HG03469 (cell line): ENCODE results near the gene FAM83F.
"Not testable (repeated sequence)": the region's sequence is repeated elsewhere in the genome, so short reads cannot be mapped to it uniquely, and the experiment has no call there.

Experiments used
- ATAC-seq: cut with Tn5 transposase; IDR thresholded peaks from one replicate; pipeline ENCODE4 v1.9.1; 2021; ENCODE audit warnings: mild to moderate bottlenecking, moderate library complexity, moderate number of reproducible peaks; ENCODE audit not compliant: unreplicated experiment

The FAM83F gene

DNA sequence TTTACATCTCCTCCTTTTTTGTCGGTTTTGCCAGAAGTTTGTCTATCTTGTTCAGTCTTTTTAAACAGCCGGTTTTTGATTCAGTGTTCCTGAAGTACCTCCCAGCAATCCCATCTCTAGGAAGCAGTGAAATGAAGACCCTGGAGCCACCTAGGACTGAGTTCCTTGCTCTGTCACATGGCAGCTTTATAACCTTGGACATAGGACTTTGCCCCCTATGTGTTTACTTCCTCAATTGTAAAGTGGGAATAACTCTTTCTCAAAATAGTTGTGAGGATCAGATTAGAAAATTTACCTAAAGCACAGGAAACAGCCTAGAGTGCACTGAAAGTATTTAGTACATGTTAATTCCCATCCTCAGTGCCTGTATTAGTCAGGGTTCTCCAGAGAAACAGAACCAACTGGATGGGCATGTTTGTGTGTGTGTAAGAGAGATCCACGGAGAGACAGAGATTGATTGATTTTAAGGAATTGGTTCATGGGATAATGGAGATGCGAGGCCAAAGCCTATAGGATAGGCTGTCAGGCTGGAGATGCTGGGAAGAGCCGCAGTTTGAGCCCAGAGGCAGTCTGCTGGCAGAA, 20.0 kb downstream of the FAM83F start:
- ATAC-seq = no peak

DNA sequence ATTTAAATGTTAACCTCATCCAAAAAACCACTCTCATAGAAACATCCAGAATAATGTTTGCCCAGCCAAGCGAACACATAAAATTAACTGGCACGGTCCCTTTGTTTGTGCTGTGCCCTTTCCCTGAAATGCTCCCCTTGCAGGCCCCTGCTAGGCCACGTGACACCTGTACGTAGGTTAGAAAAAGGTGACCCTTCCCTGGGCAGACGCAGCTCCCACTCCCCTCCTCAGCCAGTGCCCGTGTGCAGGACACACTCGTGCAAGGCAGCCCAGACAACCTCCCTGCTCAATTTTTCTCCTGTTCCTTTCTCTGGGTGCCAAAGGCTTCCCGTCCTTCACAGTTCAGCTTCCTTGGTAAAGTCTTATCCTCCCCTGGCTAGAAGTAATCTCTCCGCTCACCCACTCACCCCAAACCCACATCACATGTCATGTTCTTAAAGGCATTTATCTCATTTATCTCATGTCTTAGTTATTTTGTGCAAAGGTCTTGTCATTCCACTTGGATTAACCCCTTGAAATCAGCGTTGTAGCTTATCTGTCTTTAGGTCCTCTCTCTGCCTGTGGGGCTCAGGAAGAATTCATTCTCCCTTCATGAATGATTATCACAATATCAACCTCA, 20.7 kb downstream of the FAM83F start:
- no peak for ATAC-seq

DNA sequence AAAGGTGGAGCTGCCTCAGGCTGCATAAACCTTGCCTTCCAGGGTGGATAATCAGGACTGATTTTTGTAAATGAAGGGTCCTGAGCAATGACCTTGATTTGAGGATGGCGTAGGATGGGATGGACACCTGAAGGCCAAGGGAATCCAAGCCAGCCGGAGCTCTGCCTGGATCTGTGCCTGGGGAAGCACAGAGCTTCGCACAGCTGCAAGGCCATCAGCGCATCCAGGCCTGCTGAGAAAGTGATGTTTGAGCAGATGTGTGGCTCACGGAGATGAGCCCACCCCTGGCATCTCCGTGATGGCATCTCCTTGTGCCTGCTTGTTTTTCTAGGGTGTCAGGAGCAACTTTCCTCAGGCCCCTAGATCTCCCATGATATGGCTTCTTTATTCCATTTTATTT, 23.3 kb downstream of the FAM83F start:
- ATAC-seq = no peak

DNA sequence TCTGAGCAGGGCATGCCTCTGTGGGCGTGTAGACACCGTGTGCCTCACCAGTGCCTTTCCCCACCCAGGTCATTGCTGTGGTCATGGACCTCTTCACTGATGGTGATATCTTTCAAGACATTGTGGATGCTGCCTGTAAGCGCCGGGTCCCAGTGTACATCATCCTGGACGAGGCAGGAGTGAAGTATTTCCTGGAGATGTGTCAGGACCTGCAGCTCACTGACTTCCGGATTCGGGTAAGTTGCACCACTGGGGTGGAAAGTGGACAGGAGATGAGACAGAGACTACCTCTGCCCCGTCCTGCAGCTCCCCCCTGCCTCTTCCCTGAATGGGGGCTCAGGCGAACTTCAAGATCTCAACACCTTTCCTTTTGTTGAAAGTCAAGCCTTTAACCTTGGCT, 24.3 kb downstream of the FAM83F start:
- ATAC-seq = no peak

DNA sequence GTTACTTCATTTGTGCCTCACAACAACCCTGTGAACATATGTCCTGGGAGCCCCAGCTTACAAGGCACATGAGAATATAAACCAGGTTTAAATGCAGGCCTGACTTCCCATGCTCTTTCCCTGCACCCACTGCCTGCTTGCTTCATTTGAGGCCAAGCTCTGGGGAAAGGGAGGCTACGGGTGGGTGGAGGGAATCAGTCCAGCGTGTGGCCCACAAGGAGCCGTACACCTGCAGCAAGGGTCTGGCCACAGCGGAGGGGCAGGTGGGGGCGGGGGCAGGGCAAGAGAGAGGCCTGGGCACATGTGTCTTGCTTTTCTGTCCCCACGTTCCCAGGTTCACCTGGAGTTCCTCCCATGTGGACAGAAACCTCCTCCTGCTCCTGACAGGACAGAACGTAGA, 26.2 kb downstream of the FAM83F start:
- ATAC-seq = no peak

DNA sequence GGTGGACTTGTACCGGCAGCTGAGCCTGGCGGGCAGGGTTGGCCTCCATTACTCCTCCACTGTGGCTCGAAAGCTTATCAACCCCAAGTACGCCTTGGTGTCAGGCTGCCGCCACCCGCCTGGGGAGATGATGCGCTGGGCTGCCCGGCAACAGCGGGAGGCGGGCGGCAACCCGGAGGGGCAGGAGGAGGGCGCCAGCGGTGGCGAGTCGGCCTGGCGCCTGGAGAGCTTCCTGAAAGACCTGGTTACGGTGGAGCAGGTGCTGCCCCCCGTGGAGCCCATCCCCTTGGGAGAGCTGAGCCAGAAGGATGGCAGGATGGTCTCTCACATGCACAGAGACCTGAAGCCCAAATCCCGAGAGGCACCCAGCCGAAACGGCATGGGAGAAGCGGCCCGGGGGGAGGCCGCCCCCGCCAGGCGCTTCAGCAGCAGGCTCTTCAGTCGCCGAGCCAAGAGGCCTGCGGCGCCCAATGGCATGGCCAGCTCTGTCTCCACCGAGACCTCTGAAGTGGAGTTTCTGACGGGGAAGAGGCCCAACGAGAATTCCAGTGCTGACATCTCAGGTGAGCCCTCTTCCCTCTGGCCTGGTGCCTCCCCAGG, 26.7 kb downstream of the FAM83F start:
- ATAC-seq = no peak

DNA sequence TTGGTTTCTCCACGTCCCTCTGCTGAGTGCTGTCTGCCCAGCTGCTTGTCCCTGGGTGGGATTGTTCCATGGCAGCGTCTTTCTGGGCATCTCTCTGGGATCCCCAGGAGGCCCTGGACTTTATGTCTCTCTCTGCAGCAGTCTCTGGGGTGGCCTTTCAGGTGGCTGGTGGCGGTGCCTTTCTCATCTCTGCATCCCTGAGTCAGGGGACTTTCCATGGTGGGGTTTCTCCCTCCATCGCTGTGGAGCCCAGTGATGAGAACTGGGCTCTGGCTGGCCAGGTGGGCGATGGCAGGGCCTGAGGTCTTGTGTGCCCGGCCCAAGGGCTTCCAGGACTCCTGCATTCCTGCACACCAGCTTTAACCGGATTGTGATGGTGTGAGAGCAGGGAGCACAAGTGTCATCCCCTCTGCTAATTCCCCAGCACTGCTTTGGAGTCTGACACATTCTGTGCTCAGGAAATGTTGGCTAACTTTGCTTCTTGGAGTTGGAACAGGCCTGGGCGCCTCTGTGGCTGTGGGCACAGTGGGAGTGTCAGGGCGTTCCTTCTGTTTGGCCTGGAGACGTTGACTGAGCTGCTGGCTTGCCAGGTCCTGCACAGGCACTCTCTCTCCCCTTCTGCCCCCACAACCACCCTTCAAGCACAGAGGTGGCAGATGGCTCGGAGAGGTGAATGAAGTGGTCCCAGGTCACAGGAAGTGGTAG, 27.9 kb downstream of the FAM83F start:
- ATAC-seq = no peak

DNA sequence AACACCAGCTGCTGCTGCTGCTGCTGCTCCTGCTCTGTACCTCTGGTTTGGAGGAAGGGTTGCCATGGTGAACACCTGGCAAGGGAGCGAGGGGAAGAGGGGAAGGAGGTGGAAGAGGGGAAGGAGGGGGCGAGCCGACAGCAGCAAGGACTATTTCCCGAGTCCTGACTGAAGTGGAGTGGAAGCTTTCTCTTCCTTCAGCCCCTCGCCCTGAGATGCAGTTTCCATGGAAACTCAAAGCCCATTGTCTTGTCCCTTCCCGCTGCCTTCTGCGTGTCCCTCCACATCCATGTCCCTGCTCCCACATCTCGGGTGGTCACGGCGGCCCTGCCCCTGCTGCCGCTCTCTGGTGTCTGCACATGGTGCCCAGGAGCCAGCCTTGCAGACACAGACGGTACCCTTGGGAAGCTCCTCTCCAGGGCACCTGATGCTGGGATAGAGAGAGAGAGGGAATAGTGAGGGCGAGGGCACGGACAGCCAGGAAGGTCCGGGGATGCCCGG, 28.6 kb downstream of the FAM83F start:
- ATAC-seq = no peak

DNA sequence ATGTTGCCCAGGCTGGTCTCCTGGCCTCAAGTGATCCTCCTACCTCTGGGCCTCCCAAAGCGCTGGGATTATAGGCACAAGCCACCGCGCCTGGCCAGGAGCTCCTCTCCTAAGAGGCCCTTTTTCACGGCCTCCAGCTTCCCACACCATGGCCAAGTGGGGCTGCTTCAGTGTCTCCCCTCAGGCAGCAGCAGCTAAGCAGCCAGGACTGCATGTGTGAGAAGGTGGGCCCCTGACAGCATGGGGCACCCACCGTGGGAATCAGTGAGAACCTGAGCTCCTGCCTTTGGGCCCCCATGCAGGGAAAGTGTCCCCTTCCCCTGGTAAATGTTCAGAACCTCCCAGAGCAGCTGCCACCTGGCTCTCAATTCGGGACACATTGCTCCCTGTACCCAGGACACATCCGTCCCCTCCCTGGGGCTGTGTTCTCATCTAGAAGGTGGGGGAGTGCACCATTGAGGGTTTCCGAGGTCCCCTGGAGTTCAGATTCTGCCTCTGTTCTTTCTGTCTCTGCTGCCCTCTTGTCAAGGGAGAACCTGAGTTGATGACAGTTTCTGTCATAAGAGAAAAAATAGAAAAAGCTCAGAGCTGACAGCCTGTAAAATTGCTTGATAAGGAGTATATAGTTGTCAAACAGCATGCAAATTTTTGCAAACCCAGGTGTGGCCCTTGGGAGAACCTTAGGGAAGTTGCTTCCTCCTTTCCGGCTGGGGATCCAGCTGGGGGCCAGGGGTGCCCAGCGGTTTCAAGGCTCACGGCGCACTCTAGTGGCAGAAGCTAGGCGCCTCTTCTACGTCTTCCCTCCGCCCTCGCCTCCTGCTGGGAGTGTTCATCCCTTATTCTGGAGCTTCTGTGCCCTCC, 29.7 kb downstream of the FAM83F start:
- no peak for ATAC-seq

DNA sequence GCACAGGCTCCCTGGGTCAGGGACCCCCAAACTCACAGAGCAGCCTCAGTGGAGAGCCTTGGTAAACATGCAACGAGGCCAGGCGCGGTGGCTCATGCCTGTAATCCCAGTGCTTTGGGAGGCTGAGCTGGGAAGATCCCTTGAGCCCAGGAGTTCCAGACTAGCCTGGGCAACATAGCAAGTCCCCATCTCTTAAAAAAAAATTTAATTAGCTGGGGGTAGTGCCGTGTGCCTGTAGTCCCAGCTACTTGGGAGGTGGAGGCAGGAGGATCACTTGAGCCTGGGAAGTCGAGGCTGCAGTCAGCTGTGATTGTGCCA, 30.3 kb downstream of the FAM83F start:
- ATAC-seq = not testable (repeated sequence)

DNA sequence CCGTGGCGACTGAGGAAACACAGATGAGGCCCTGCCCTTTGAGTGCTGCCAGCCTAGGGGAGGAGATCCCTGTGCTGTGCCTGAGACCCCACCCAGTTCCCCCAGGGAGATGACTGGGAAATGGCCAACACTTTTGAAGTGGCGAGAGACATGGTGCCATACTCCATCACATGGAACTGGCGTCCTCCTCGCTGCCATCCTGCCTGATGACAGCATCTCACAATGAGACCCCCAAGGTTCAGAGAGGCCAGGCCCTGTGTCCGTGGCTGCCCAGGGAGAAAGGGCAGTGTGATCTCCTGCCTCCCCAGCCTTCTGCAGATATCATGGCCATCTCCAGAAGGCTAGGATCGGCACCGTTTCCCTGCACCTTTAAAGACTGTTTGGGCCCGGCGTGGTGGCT, 31.1 kb downstream of the FAM83F start:
- no peak for ATAC-seq

DNA sequence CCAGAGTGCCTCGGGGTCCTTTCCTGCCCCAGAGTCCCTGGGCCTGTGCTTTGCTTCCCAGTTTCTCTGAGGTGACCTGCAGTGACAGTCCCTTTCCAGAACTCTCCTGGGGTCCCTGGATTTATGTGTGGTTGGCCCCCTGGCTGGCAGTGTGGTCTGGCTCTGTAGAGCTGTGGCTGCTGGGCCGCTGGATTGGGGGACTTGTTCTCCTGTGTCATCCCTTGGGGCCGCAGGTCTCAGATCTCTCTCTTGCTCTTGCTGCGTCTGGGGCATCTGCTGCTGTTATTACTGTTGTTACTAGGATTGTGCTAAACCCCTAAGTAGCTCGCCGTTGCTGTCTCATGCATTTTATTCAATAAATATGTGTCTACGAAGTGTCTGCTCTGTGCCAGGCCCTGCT, 31.9 kb downstream of the FAM83F start:
- ATAC-seq = no peak

DNA sequence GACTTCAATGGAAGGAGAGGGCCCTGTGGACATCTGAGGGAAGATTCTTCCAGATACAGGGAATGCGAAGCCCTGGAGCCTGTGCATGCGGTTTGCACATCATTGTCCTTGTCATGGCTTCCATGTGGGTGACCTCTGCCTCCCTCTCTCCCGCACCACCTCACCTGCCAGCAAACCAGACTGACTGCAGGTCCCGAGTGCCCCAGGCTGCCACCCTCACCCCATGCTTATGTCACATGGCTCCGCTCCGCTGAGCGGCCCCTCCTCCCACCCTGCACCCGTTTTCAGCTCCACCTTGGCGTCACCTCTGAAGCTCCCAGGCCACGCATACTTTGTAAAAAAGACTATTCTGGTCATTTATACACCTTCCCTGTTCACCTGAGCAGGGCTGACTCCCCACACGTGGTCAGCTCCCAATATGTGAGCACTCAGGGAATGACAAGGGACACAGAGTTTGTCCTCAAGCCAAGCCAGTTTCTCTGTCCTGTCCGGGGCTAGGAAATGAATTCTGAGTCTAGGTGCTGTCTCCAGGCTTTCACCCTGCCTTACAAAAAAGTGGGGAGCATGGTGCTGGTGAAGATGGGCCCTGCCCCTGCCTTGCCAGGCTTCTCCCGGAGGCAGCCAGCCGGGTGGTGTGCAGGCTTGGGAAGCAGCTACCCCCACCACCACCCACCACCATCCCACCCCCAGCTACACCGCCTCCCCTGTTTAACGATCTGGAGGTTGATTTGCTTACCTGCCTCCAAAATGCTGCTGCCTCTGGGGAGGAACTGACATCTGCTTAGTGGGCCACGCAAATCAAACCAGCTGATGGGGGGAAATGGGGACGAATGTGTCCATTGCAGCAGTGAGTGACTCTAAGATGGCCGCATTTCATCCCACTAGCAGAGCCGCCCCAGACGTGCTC, 32.7 kb downstream of the FAM83F start:
- no peak for ATAC-seq

DNA sequence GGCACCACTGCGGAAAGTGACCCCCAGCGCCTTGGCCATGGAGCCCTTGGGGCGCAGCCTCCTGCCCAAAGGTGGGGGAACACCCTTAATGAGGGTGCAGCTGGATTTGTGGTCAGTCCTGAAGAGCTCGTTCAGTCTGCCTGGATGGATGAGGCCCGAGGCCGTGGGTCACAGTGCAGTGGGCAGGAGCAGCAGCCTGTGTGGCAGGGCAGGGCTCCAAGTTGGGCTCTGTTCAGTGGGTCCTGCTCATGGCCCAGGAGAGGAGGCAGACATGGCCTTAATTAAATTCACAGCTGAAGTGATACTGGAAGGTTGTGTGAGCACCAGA, 33.3 kb downstream of the FAM83F start:
- no peak for ATAC-seq

DNA sequence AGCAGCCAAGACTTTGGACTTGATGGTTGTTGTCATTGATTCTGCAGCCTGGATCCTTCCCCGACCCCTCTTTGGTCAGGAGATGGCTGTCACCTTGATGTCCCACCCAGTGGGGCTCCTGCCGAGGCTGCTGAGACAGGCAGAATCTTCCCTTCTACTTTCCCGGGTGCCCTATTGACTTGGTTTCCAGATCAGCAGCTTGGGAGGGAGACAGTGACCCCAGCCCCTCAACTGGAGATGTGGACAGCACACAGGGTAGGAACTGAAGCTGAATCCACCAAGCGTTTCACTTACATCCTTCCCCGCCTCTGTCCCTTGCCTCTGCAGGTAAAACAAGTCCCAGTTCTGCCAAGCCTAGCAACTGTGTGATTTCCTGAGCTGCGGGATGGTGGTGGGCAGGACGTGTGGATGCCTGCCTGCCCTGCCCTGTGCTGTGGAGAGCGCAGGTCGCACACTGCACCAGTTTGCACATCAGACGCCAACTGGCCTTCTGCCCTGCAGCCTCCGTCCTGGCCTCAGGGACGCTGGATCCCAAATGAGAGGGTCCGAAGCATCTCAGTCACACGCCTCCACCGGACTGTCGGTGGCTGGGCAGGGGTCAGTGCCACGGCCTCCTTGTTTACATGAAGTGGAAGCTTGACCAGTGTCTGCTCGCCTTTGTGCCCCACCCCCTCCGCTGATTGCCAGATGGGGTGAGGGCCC, 34.6 kb downstream of the FAM83F start:
- ATAC-seq = no peak

DNA sequence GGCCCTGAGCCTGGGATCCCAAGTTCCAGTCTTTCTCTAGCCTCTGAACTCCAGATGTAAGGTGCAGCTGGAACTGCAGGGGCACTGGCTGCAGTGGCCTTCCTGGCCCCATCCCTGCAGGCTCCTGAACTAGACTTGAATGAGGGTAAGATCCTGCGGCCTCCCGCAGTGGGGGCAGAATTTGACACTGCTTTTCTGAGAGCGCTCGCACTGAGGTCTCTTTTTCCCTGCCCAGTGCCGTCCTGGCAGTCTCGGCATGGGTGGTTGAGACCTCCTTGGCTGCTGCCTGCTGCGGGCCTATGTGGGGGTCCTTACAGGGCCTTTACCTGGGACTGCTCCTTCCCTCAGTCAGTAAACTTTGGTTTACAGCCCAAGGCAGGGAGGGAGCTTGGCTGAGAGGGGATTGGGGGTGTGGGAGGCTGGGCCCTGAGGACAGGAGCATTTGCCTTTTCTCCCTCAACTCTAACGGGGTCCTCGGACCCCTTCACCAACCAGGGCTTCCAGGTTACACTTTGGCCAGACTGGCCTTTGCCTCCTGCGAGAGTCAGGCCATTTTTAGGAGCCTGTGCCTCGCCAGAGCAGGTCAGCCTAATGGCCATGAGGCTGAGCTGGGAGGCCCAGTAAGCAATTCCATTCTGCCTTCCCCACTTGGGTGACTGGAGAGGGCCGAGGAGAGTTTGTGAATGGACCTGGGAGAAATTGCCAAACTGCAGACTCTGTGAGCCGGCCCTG, 35.4 kb downstream of the FAM83F start:
- no peak for ATAC-seq

DNA sequence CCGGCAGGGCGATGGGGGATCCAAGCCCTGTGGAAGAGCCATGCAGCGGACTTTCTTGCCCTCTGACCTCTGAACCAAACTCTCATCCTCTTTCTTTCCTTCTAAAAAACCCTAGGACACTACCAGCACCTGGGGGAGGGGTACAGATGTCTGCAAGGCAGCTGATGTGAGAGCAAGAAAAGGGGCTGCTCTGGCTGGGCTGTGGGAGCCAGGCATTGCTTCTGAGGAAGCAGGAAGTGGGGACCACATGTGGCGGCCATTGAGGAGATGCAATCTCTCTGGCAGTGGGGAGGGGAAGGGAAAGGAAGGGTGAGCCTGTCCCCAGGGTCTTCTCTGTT, 36.0 kb downstream of the FAM83F start:
- ATAC-seq = no peak

DNA sequence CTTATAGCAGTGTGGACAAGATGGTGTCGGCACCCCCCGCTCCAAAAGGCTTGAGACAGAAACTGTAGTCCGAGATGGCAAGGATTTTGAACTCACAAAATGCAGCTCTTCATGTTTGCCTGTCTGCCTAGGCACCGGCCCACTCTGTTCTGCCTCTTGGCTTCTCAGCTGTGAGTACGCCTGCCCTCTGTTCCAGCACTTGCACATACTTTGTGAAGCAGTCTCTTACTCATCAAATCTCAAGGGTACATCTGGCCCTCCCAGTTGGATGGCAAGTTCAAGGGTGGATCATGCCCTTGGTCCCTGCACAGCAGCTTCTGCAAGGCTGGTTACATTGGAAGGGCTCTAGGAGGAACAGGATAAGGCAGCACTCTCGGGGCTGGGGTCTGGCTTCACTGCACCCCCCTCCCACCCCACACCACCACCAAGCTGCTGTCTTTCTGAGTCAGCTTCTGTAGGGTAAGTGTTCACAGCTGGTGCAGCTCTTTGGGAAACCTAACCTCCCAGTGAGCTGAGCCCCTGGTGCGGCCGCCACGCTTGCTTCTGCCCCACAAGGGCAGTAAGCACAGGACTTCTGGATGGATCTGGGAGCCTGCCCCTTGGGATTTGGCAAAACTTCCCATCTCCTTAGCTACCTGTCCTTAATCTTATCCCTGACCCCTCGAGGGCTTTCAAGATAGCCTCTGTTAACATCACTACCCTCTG, 37.2 kb downstream of the FAM83F start:
- ATAC-seq = no peak
